Measurements from ENCODE around the gene WBP11. TPM values are rescaled to one million over a fixed set of nuclear protein-coding genes. Genes with fewer than 3 reads are reported as not detected.

The WBP11 gene
- total RNA-seq, 1 experiment from 2014 or later: 47.3 TPM

DNA sequence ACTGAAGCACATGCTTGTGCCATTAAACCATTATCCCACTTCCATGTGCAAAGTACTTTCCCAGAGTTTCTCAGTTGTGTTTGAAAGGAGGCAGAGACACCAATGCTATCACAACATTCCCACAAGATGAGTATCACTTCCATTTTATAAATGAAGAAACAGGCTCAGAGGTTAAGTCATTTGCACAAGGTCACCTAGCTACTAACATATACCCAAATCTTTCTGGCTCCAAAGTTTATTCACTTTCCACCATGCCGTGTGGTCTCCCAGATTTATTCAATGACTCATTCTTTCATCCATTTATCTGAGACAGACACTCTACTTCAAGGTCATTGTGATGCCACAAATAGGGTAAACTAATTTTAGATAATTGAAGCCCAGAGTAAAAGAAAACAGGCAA lies 30.7 kb upstream of the WBP11 start:
- DNase-seq (ENCODE audit: low read depth, low spot score) (no peak), ATAC-seq (no peak)
- in situ Hi-C loops (cut with HindIII; ENCODE audit: low pct_unique_long_range_greater_than_20kb, low sequenced_read_pairs): no loop called here
- Histone ChIP-seq H3K9me3 (ENCODE audit: control insufficient read depth, insufficient read depth, low read depth, low read length) (no peaks in the 10 kb centered on the region), H3K27me3 (ENCODE audit: control insufficient read depth, insufficient read depth, low read length) (no peaks in the 10 kb centered on the region), H3K4me1 (ENCODE audit: control insufficient read depth, insufficient read depth, low read length) (no peaks in the 10 kb centered on the region), H3K4me3 (ENCODE audit: low read depth in 2 of 2, low read length in 2 of 2) (no peak overlapping the region), H3K36me3 (ENCODE audit: control insufficient read depth, insufficient read depth, low read length) (no peaks in the 10 kb centered on the region), H3K27ac (ENCODE audit: low read length) (no peak overlapping the region)
- TF ChIP-seq SIN3A (IDR thresholded peaks at IDR 0.05; ENCODE audit: borderline replicate concordance, insufficient read depth, low read depth, low read length) (no peak), POLR2AphosphoS5 (IDR thresholded peaks at IDR 0.05; ENCODE audit: low read depth, low read length) (no peak)
- TF ChIP-seq, protein P1, sequence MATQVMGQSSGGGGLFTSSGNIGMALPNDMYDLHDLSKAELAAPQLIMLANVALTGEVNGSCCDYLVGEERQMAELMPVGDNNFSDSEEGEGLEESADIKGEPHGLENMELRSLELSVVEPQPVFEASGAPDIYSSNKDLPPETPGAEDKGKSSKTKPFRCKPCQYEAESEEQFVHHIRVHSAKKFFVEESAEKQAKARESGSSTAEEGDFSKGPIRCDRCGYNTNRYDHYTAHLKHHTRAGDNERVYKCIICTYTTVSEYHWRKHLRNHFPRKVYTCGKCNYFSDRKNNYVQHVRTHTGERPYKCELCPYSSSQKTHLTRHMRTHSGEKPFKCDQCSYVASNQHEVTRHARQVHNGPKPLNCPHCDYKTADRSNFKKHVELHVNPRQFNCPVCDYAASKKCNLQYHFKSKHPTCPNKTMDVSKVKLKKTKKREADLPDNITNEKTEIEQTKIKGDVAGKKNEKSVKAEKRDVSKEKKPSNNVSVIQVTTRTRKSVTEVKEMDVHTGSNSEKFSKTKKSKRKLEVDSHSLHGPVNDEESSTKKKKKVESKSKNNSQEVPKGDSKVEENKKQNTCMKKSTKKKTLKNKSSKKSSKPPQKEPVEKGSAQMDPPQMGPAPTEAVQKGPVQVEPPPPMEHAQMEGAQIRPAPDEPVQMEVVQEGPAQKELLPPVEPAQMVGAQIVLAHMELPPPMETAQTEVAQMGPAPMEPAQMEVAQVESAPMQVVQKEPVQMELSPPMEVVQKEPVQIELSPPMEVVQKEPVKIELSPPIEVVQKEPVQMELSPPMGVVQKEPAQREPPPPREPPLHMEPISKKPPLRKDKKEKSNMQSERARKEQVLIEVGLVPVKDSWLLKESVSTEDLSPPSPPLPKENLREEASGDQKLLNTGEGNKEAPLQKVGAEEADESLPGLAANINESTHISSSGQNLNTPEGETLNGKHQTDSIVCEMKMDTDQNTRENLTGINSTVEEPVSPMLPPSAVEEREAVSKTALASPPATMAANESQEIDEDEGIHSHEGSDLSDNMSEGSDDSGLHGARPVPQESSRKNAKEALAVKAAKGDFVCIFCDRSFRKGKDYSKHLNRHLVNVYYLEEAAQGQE (IDR thresholded peaks at IDR 0.05; ENCODE audit: insufficient read depth in 1 of 2, low read depth in 2 of 2, low read length in 1 of 2): no peak
- ChIA-PET CTCF (no interaction called here), POLR2A (no interaction called here)
- intact Hi-C loops (cut with micrococcal nuclease; ENCODE audit: unreplicated experiment): no loop called here
- BruUV-seq (replicated peaks): no TSS peak

DNA sequence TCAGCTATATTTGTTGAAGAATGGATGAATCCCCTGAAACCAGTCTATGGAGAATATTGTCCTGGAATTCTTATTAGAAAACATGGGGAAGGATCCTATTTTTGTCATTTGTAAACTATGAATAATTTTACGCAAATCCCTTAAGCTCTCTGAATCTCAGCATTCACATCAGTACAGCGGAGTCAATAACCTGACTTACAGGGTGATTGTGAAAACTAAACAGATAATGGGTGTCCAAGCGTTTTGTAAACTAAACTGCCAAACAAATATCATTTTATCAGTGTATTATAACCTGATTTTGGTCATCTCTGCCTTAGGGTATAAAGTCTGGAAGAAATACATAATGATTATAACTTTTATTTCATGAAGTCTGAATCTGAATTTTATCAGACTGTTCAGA lies 30.1 kb upstream of the WBP11 start:
- in situ Hi-C loops (cut with HindIII; ENCODE audit: low pct_unique_long_range_greater_than_20kb, low sequenced_read_pairs): no loop called here
- Histone ChIP-seq H3K4me1 (ENCODE audit: control insufficient read depth, insufficient read depth, low read length) (no peaks in the 10 kb centered on the region), H3K36me3 (ENCODE audit: control insufficient read depth, insufficient read depth, low read length) (no peaks in the 10 kb centered on the region), H3K9me3 (ENCODE audit: control insufficient read depth, insufficient read depth, low read depth, low read length) (no peaks in the 10 kb centered on the region), H3K27ac (ENCODE audit: low read length) (no peak overlapping the region), H3K27me3 (ENCODE audit: control insufficient read depth, insufficient read depth, low read length) (no peaks in the 10 kb centered on the region), H3K4me3 (ENCODE audit: low read depth in 2 of 2, low read length in 2 of 2) (no peak overlapping the region)
- ChIA-PET CTCF (no interaction called here), POLR2A (no interaction called here)
- DNase-seq (ENCODE audit: low read depth, low spot score) (no peak), ATAC-seq (no peak)
- BruUV-seq (replicated peaks): no TSS peak
- intact Hi-C loops (cut with micrococcal nuclease; ENCODE audit: unreplicated experiment): no loop called here
- TF ChIP-seq, protein P2, sequence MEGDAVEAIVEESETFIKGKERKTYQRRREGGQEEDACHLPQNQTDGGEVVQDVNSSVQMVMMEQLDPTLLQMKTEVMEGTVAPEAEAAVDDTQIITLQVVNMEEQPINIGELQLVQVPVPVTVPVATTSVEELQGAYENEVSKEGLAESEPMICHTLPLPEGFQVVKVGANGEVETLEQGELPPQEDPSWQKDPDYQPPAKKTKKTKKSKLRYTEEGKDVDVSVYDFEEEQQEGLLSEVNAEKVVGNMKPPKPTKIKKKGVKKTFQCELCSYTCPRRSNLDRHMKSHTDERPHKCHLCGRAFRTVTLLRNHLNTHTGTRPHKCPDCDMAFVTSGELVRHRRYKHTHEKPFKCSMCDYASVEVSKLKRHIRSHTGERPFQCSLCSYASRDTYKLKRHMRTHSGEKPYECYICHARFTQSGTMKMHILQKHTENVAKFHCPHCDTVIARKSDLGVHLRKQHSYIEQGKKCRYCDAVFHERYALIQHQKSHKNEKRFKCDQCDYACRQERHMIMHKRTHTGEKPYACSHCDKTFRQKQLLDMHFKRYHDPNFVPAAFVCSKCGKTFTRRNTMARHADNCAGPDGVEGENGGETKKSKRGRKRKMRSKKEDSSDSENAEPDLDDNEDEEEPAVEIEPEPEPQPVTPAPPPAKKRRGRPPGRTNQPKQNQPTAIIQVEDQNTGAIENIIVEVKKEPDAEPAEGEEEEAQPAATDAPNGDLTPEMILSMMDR (IDR thresholded peaks at IDR 0.05): no peak
- TF ChIP-seq TCF7L2 (IDR thresholded peaks at IDR 0.05; ENCODE audit: low read depth, low read length) (no peak), POLR2AphosphoS5 (IDR thresholded peaks at IDR 0.05; ENCODE audit: low read depth, low read length) (no peak), SIN3A (IDR thresholded peaks at IDR 0.05; ENCODE audit: borderline replicate concordance, insufficient read depth, low read depth, low read length) (no peak)
- TF ChIP-seq, protein P1 (IDR thresholded peaks at IDR 0.05; ENCODE audit: insufficient read depth in 1 of 2, low read depth in 2 of 2, low read length in 1 of 2): no peak

All from Panc1 (cell line).